ENCODE results near the gene TGOLN2. TPM values are rescaled to one million over a fixed set of nuclear protein-coding genes. Genes with fewer than 3 reads are reported as not detected.
"Not testable (repeated sequence)": the region's sequence is repeated elsewhere in the genome, so short reads cannot be mapped to it uniquely, and the experiment has no call there.

The TGOLN2 gene
- total RNA-seq, 2 donors from 2014 or later, result 89.3 to 99.5 TPM

DNA sequence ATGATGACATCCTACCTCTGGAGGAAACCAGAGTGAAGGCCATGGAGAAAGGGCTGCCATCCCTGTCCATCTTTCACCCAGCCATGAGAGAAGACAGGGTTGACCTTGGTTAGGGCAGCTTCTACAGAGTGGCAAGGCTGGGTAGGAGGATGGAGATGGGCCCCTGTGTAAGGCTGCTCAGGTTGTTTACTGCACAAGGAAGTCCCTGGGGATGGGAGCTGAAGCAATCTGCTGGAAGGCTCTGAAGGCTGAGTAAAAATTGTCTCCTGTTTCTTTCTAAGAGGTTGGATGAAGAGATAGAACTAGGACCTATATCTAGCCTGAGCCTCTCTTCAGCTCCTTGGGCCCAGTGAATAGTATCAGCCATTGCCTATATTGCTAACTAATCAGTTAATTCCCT lies 41.1 kb upstream of the TGOLN2 start:
- H3K4me1 ChIP-seq, result no peaks in the 10 kb centered on the region
- no peaks in the 10 kb centered on the region for H3K9me3 ChIP-seq
- no peaks in the 10 kb centered on the region for H3K27me3 ChIP-seq
- H3K36me3 ChIP-seq, result peaks cover 18% of the 10 kb centered on the region
- no peak overlapping the region for H3K27ac ChIP-seq
- TF ChIP-seq, protein P1, sequence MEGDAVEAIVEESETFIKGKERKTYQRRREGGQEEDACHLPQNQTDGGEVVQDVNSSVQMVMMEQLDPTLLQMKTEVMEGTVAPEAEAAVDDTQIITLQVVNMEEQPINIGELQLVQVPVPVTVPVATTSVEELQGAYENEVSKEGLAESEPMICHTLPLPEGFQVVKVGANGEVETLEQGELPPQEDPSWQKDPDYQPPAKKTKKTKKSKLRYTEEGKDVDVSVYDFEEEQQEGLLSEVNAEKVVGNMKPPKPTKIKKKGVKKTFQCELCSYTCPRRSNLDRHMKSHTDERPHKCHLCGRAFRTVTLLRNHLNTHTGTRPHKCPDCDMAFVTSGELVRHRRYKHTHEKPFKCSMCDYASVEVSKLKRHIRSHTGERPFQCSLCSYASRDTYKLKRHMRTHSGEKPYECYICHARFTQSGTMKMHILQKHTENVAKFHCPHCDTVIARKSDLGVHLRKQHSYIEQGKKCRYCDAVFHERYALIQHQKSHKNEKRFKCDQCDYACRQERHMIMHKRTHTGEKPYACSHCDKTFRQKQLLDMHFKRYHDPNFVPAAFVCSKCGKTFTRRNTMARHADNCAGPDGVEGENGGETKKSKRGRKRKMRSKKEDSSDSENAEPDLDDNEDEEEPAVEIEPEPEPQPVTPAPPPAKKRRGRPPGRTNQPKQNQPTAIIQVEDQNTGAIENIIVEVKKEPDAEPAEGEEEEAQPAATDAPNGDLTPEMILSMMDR (IDR thresholded peaks at IDR 0.05), result no peak
- DNase-seq (ENCODE audit: low spot score), result no peak
- H3K4me3 ChIP-seq, result no peak overlapping the region

DNA sequence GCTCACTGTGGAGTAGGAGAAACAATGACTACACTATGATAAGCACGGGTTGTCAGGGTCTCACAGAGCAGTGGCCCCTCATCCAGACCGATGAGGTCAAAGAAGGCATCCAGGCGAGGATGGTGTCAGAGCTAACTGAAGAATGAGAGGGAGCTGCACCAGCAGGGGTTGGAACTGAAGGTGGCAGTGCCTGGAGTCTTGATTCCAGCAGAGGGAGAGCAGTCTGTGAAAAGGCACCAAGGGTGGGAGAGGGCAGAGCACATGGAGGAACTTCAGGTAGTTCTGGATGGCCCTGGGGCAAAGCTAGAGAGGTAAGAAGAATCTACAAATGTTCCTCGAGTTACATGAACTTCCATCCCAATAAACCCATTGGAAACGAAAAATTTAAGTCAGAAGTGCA lies 39.4 kb upstream of the TGOLN2 start:
- H3K4me1 ChIP-seq, result no peaks in the 10 kb centered on the region
- no peak overlapping the region for H3K4me3 ChIP-seq
- no peaks in the 10 kb centered on the region for H3K27me3 ChIP-seq
- no peak overlapping the region for H3K27ac ChIP-seq
- TF ChIP-seq, protein P1 (IDR thresholded peaks at IDR 0.05), result no peak
- DNase-seq (ENCODE audit: low spot score), result no peak
- peaks cover 23% of the 10 kb centered on the region for H3K36me3 ChIP-seq
- H3K9me3 ChIP-seq, result no peaks in the 10 kb centered on the region

DNA sequence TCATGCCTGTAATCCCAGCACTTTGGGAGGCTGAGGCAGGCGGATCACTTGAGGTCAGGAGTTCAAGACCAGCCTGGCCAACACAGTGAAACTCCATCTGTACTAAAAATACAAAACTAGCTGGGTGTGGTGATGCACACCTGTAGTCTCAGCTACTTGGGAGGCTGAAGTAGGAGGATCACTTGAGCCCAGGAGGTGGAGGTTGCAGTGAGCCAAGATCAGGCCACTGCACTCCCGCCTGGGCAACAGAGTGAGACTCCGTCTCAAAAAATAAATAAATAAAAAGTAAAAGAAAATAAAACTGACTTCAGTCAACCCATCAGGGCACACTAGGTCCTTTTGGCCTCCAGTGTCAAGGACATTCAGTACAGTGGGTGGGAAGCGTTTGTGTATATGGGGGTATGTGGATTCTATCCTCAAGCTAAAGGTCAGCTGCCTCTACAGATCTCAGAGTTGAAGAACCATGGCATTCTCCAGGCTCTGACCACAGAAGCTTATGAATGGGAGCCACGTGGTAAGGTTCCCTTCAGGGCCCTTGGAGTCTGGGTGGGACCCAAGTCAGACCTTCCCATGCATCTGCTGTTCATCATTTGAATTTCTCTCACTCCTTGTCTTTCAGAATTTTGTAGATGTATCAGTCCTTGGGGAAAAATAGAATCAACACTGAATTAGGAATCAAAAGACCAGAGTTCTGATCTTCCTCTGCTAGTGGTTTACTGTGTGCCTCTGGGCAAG lies 35.0 kb upstream of the TGOLN2 start:
- not testable (repeated sequence) for H3K27me3 ChIP-seq; H3K4me3 ChIP-seq; H3K9me3 ChIP-seq; H3K4me1 ChIP-seq; DNase-seq (ENCODE audit: low spot score); H3K27ac ChIP-seq
- H3K36me3 ChIP-seq, result peaks cover 30% of the 10 kb centered on the region

DNA sequence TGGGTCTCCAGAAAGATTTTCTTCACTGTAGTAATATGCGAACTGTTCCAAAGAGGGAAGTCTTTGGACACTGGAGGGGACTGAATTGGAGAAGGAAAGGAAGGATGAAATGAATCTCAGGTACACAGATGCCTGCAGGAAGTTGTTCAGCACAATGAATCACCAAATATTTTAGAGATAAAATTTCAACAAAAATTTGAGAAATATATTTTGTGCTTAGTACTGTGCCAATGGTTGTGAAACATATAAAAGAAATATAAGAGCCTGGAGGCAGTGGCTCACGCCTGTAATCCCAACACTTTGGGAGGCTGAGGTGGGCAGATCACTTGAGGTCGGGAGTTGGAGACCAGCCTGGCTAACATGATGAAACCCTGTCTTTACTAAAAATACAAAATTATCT lies 29.9 kb upstream of the TGOLN2 start:
- no peaks in the 10 kb centered on the region for H3K27me3 ChIP-seq
- TF ChIP-seq, protein P1 (IDR thresholded peaks at IDR 0.05), result no peak
- no peak overlapping the region for H3K27ac ChIP-seq
- H3K36me3 ChIP-seq, result peaks cover 23% of the 10 kb centered on the region
- no peaks in the 10 kb centered on the region for H3K9me3 ChIP-seq
- peaks cover 0 to 23% of the 10 kb centered on the region in 2 donors for H3K4me1 ChIP-seq
- H3K4me3 ChIP-seq, result no peak overlapping the region
- no peak for DNase-seq (ENCODE audit: low spot score)

DNA sequence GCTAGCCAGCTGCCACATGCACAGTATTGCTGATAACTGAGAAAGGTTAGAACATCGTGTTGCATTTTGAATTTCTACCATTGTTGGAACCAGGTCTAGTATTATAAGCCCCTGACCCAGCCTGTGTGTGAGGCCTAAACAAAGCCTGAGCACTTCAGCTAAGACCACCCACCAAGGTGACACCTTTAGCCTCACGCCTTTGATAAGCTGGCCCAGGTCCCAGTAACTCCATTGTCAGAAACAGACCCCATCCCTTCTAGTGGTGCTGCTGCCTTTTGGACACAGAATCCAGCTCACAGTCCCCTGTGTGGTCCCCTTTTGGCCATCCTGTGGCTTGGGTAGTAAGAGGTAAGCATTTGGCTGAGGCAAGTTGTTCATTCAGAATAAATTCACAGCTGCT lies 28.4 kb upstream of the TGOLN2 start:
- TF ChIP-seq, protein P1 (IDR thresholded peaks at IDR 0.05), result no peak
- H3K27me3 ChIP-seq, result no peaks in the 10 kb centered on the region
- no peaks in the 10 kb centered on the region for H3K9me3 ChIP-seq
- H3K4me3 ChIP-seq, result no peak overlapping the region
- H3K36me3 ChIP-seq, result peaks cover 20% of the 10 kb centered on the region
- DNase-seq (ENCODE audit: low spot score), result no peak
- peaks cover 0 to 26% of the 10 kb centered on the region in 2 donors for H3K4me1 ChIP-seq
- no peak overlapping the region for H3K27ac ChIP-seq

DNA sequence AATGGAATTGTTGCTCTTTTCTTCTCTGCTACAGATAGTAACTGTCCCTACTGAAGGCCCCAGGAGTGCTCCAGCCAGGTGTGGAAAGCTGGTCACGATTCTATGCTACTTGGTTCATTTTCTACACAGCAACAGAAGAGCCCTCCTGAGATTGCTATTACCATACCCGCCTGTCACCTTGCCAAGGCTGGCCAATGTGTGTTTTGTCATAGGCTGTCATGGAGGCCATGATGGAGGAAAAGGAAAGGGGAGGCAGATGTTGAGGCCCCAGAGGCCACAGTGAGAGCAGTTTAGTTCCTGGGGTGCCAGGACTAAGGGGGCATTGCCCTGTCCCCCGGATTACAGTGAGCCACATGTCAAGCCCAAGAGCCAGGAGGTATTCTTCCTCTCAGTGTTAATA lies 27.7 kb upstream of the TGOLN2 start:
- Histone ChIP-seq H3K4me1 (peaks cover 0 to 26% of the 10 kb centered on the region in 2 donors), H3K4me3 (peak overlapping the region; percentile 69 to 74), H3K27ac (no peak overlapping the region), H3K36me3 (peaks cover 26% of the 10 kb centered on the region), H3K27me3 (no peaks in the 10 kb centered on the region), H3K9me3 (no peaks in the 10 kb centered on the region)
- TF ChIP-seq, protein P1 (IDR thresholded peaks at IDR 0.05), result no peak
- no peak for DNase-seq (ENCODE audit: low spot score)

Measured in right atrium auricular region (tissue), 2 donors.